IMR-90 (cell line): ENCODE results near the gene COL18A1. TPM values are rescaled to one million over a fixed set of nuclear protein-coding genes. Genes with fewer than 3 reads are reported as not detected.
A peak's percentile ranks its signal among the peaks of the same experiment; 100 is the strongest.

Source experiments
- ATAC-seq: fragments of 200-7000 bp; cut with Tn5 transposase; 2 replicates; pipeline ENCODE4 v1.9.1; 2020; ENCODE audit warnings: low read depth, mild to moderate bottlenecking, moderate library complexity
- BruUV-seq: library from RNA; stranded (reverse); fragments of 400-500 nt; replicated peaks from 2 replicates; lab custom pipeline; 2021; lab: Mats Ljungman, UMichigan
- CTCF ChIA-PET: fragments of 300-600 bp; formaldehyde crosslinking; extraction: SDS; loops from one replicate; lab custom pipeline; 2021; ENCODE audit warnings: antibody characterized with exemption; lab: Yijun Ruan, JAX
- POLR2A ChIA-PET: fragments of 300-600 bp; sonication (Branson Sonifier 250); formaldehyde crosslinking; loops from one replicate; lab custom pipeline; 2022; ENCODE audit warnings: antibody characterized with exemption; ENCODE audit not compliant: unreplicated experiment; lab: Charles Lee
- DNase-seq: peaks from one replicate; pipeline ENCODE4 v3.0.0; 2013
- H2AFZ ChIP-seq: replicated peaks from 2 replicates; pipeline ENCODE3; 2013; ENCODE audit warnings: low read length, mild to moderate bottlenecking; ENCODE audit not compliant: poor library complexity
- H2AK5ac ChIP-seq: 2 replicates; pipeline ENCODE4 v1.6.1; 2013; ENCODE audit warnings: low read depth, low read length, inconsistent platforms
- H2AK9ac ChIP-seq: replicated peaks from 2 replicates; pipeline ENCODE3; 2013; ENCODE audit warnings: mild to moderate bottlenecking, low read depth, low read length, moderate library complexity; ENCODE audit not compliant: poor library complexity
- H2BK120ac ChIP-seq: 2 replicates; pipeline ENCODE4 v1.6.1; 2013; ENCODE audit warnings: low read depth, low read length, inconsistent platforms
- H2BK15ac ChIP-seq: 3 replicates; pipeline ENCODE4 v1.6.1; 2013; ENCODE audit warnings: low read depth, low read length, inconsistent platforms
- H2BK20ac ChIP-seq: 2 replicates; pipeline ENCODE4 v1.6.1; 2013; ENCODE audit warnings: low read depth, mild to moderate bottlenecking, inconsistent platforms, low read length, moderate library complexity
- H2BK5ac ChIP-seq: 2 replicates; pipeline ENCODE4 v1.6.1; 2013; ENCODE audit warnings: mild to moderate bottlenecking, low read depth, low read length, inconsistent platforms; ENCODE audit not compliant: poor library complexity, severe bottlenecking
- H3K14ac ChIP-seq: replicated peaks from 2 replicates; pipeline ENCODE4 v1.6.1; 2013; ENCODE audit warnings: low read depth, low read length, inconsistent platforms
- H3K18ac ChIP-seq: 2 replicates; pipeline ENCODE4 v1.6.1; 2013; ENCODE audit warnings: low read depth, low read length, control low read depth
- H3K23ac ChIP-seq: 2 replicates; pipeline ENCODE4 v1.6.1; 2013; ENCODE audit warnings: low read depth, low read length, inconsistent platforms
- H3K27ac ChIP-seq: 2 replicates; pipeline ENCODE4 v1.5.1; 2013; ENCODE audit warnings: mild to moderate bottlenecking, control low read depth, low read length; ENCODE audit not compliant: insufficient read depth
- H3K27me3 ChIP-seq: 2 replicates; pipeline ENCODE4 v1.6.1; 2013; ENCODE audit warnings: low read length; ENCODE audit not compliant: control insufficient read depth, insufficient read depth
- H3K36me3 ChIP-seq: 2 replicates; pipeline ENCODE4 v1.6.1; 2013; ENCODE audit warnings: low read length, mixed read lengths; ENCODE audit not compliant: control insufficient read depth, insufficient read depth
- H3K4ac ChIP-seq: 2 replicates; pipeline ENCODE4 v1.6.1; 2013; ENCODE audit warnings: low read depth, low read length, inconsistent platforms
- H3K4me1 ChIP-seq: 2 replicates; pipeline ENCODE4 v1.6.1; 2013; ENCODE audit warnings: low read length, mixed read lengths; ENCODE audit not compliant: control insufficient read depth, insufficient read depth
- H3K4me2 ChIP-seq: 2 replicates; pipeline ENCODE4 v1.6.1; 2013; ENCODE audit warnings: low read depth, mild to moderate bottlenecking, control low read depth, low read length, moderate library complexity
- H3K4me3 ChIP-seq: 2 replicates; pipeline ENCODE4 v1.5.1; 2013; ENCODE audit warnings: low read depth, mild to moderate bottlenecking, control low read depth, low read length, moderate library complexity; ENCODE audit not compliant: insufficient read depth
- H3K56ac ChIP-seq: 2 replicates; pipeline ENCODE4 v1.6.1; 2013; ENCODE audit warnings: low read length, inconsistent platforms; ENCODE audit not compliant: insufficient read depth; ENCODE audit errors: extremely low read depth
- H3K79me1 ChIP-seq, 2 experiments: 2 replicates each; pipeline ENCODE4 v1.6.1; 2013; ENCODE audit warnings: low read length in 2 of 2, inconsistent platforms in 1 of 2, low read depth in 1 of 2
- H3K9ac ChIP-seq: 2 replicates; pipeline ENCODE4 v1.6.1; 2013; ENCODE audit warnings: low read depth, low read length, control low read depth
- H3K9me1 ChIP-seq: 2 replicates; pipeline ENCODE4 v1.6.1; 2013; ENCODE audit warnings: low read length, inconsistent platforms; ENCODE audit not compliant: insufficient read depth
- H3K9me3 ChIP-seq: 2 replicates; pipeline ENCODE4 v1.6.1; 2013; ENCODE audit warnings: low read length; ENCODE audit not compliant: control insufficient read depth, insufficient read depth
- H4K20me1 ChIP-seq: 2 replicates; pipeline ENCODE4 v1.6.1; 2013; ENCODE audit warnings: low read length, inconsistent platforms; ENCODE audit not compliant: insufficient read depth
- H4K5ac ChIP-seq: 2 replicates; pipeline ENCODE4 v1.6.1; 2013; ENCODE audit warnings: mild to moderate bottlenecking, low read depth, low read length, control low read depth
- H4K8ac ChIP-seq, 2 experiments: 2 replicates each; pipeline ENCODE4 v1.6.1; 2013; ENCODE audit warnings: low read depth in 2 of 2, low read length in 2 of 2, control low read depth in 1 of 2, inconsistent platforms in 1 of 2
- H4K91ac ChIP-seq: 2 replicates; pipeline ENCODE4 v1.6.1; 2013; ENCODE audit warnings: low read depth, low read length, inconsistent platforms; ENCODE audit not compliant: insufficient read depth
- POLR2A ChIP-seq: IDR thresholded peaks from 2 replicates; pipeline ENCODE4 v1.6.1; 2012; ENCODE audit warnings: mild to moderate bottlenecking, low read depth, low read length
- SMC3 ChIP-seq: fragments of 150-350 bp; IDR thresholded peaks from 2 replicates; pipeline ENCODE4 v1.6.1; 2016; ENCODE audit warnings: low read depth, mild to moderate bottlenecking, antibody characterized with exemption, low read length, moderate library complexity
- WGBS, 2 experiments: methylation state at CpG; one replicate each; pipeline versions ENCODE4 v1.1.5 to v1.1.7; 2013; ENCODE audit warnings: missing lambda C conversion rate in 2 of 2; ENCODE audit not compliant: insufficient read length in 1 of 2; ENCODE audit errors: extremely low coverage in 2 of 2; 5-methylcytosine and 5-hydroxymethylcytosine counted together
- dilution Hi-C: fragments of 300-500 bp; cut with HindIII; formaldehyde crosslinking; loops from one replicate; pipeline ENCODE4 v1.14.3; 2018; ENCODE audit warnings: low sequenced_read_pairs; ENCODE audit not compliant: unreplicated experiment
- in situ Hi-C: fragments of 300-500 bp; cut with MboI; formaldehyde crosslinking; loops from 3 replicates; pipeline ENCODE4 v1.14.3; 2019; ENCODE audit warnings: low sequenced_read_pairs, inconsistent platforms, mixed read lengths
- intact Hi-C: fragments of 100-400 bp; cut with micrococcal nuclease; formaldehyde crosslinking; loops from 2 replicates; pipeline ENCODE4 v1.10.0; 2022
- polyA plus RNA-seq, 3 experiments: library from polyadenylated mRNA; depleted of rRNA; stranded (reverse); fragments of >200 nt; gene quantifications; 2 replicates each; pipeline ENCODE4 v1.2.3, GENCODE V29; 2012; ENCODE audit warnings: low replicate concordance in 1 of 3
- total RNA-seq: library from RNA; depleted of rRNA; stranded (reverse); fragments of >200 nt; gene quantifications from 2 replicates; pipeline ENCODE4 v1.2.3, GENCODE V29; 2012
- TF ChIP-seq, protein P1 (sequence below): conservative IDR thresholded peaks from 2 replicates; pipeline ENCODE4 v1.5.1; 2012; ENCODE audit warnings: mild to moderate bottlenecking, low read depth, low read length, improper control_type of control experiment

Gene COL18A1
- total and polyA plus RNA-seq, 2 of the 4 experiments (the other 2 are of a cell fraction), result 4.3 to 46.7 TPM

DNA sequence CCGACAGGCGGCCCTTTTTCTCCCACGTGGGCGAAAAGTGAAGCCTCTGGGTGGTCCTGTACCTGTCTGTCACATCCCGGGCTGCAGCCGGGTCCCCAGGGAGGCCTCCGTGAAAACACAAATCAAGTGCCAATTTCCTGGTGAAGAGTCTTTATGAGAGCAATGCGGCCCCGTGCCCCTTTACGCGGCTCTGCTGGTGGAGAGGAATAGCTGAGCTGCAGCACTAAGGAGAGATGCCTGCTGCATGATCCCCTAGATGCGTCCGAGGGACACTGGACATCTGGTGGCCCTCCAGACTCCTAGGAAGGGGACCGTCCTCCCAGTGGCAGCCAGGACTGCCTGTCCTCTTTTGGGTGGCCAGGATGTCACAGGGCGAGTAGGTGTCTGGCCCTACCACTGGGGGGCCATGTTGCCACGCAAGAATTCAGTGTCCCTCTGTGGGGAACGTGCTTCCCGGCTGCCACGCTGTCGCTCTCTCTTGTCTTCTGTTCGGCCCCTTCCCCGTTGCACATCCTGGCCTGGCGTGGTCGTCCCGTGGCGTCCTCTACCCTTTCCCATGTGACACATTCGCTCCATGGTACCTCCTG, 38.7 kb downstream of the COL18A1 start:
- Histone ChIP-seq H3K4ac (no peak overlapping the region), H3K56ac (no peak overlapping the region), H4K20me1 (peaks cover 55% of the 10 kb centered on the region), H2AFZ (peak overlapping the region; percentile 23), H3K27me3 (no peaks in the 10 kb centered on the region), H2AK9ac (peak overlapping the region; percentile 29), H3K9ac (no peak overlapping the region), H2AK5ac (no peak overlapping the region), H3K4me3 (no peak overlapping the region), H2BK15ac (no peak overlapping the region), H3K23ac (no peak overlapping the region), H4K8ac (no peak overlapping the region), H2BK5ac (no peak overlapping the region), H3K9me1 (peaks cover 9% of the 10 kb centered on the region), H2BK120ac (no peak overlapping the region), H3K4me1 (peaks cover 6% of the 10 kb centered on the region), H2BK20ac (no peak overlapping the region), H3K4me2 (no peak overlapping the region), H3K36me3 (peaks cover 13% of the 10 kb centered on the region), H3K18ac (no peak overlapping the region), H3K79me1 (peaks cover 22 to 75% of the 10 kb centered on the region in 2 experiments), H4K5ac (no peak overlapping the region), H3K9me3 (peaks cover 5% of the 10 kb centered on the region), H4K91ac (no peak overlapping the region), H3K27ac (no peak overlapping the region), H3K14ac (no peak overlapping the region)
- ChIA-PET POLR2A (no interaction called here), CTCF (interaction anchor here (1.1 kb wide), 1 partner anchor 151 kb away, joined by 3 read pairs; no protein-coding TSS in a partner anchor)
- DNase-seq (no peak), ATAC-seq (no peak)
- 96% methylated on average over 16 of the region's 27 CpGs; no CpG with 5 or more reads in 1 of the 2 experiments for WGBS, 2 experiments
- dilution Hi-C loops (no loop called here), in situ Hi-C loops (loop anchor here (10.0 kb wide), 1 partner anchor 299 kb away; no protein-coding TSS in a partner anchor), intact Hi-C loops (no loop called here)
- no TSS peak for BruUV-seq
- TF ChIP-seq POLR2A (no peak), SMC3 (no peak)
- TF ChIP-seq, protein P1, sequence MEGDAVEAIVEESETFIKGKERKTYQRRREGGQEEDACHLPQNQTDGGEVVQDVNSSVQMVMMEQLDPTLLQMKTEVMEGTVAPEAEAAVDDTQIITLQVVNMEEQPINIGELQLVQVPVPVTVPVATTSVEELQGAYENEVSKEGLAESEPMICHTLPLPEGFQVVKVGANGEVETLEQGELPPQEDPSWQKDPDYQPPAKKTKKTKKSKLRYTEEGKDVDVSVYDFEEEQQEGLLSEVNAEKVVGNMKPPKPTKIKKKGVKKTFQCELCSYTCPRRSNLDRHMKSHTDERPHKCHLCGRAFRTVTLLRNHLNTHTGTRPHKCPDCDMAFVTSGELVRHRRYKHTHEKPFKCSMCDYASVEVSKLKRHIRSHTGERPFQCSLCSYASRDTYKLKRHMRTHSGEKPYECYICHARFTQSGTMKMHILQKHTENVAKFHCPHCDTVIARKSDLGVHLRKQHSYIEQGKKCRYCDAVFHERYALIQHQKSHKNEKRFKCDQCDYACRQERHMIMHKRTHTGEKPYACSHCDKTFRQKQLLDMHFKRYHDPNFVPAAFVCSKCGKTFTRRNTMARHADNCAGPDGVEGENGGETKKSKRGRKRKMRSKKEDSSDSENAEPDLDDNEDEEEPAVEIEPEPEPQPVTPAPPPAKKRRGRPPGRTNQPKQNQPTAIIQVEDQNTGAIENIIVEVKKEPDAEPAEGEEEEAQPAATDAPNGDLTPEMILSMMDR, result 0 out of 2 replicates have a peak, but pooled peaks have one; percentile 5
